ACC112 (cell line): ENCODE measurements around the gene SEH1L.
A peak's percentile ranks its signal among the peaks of the same experiment; 100 is the strongest.

Experiments used
- H2AFZ ChIP-seq: fragments of 200-600 bp; sonication (generic); one replicate; pipeline ENCODE4 v1.6.0; 2017; ENCODE audit warnings: antibody characterized with exemption, low read length; ENCODE audit not compliant: unreplicated experiment
- H3K27ac ChIP-seq: fragments of 200-600 bp; sonication (generic); 2 replicates; pipeline ENCODE4 v1.5.1; 2014; ENCODE audit warnings: low read depth, mild to moderate bottlenecking, antibody characterized with exemption, low read length, moderate library complexity
- H3K27me3 ChIP-seq: fragments of 200-600 bp; sonication (generic); 2 replicates; pipeline ENCODE4 v1.6.1; 2014; ENCODE audit warnings: mild to moderate bottlenecking, antibody characterized with exemption, low read length, moderate library complexity, mixed read lengths; ENCODE audit not compliant: insufficient read depth
- H3K36me3 ChIP-seq: fragments of 200-600 bp; sonication (generic); 2 replicates; pipeline ENCODE4 v1.6.1; 2016; ENCODE audit warnings: mild to moderate bottlenecking, antibody characterized with exemption, low read length, moderate library complexity, mixed read lengths; ENCODE audit not compliant: insufficient read depth
- H3K4me1 ChIP-seq: fragments of 200-600 bp; sonication (generic); one replicate; pipeline ENCODE4 v1.6.1; 2016; ENCODE audit warnings: low read length, mixed read lengths; ENCODE audit not compliant: insufficient read depth, unreplicated experiment, control insufficient read depth
- H3K4me3 ChIP-seq: fragments of 200-600 bp; sonication (generic); 2 replicates; pipeline ENCODE4 v1.5.1; 2014; ENCODE audit warnings: mild to moderate bottlenecking, low read depth, low read length
- H3K79me2 ChIP-seq: fragments of 200-600 bp; sonication (generic); one replicate; pipeline ENCODE4 v1.6.0; 2016; ENCODE audit warnings: low read length; ENCODE audit not compliant: control insufficient read depth, unreplicated experiment, insufficient read depth

The SEH1L gene

DNA sequence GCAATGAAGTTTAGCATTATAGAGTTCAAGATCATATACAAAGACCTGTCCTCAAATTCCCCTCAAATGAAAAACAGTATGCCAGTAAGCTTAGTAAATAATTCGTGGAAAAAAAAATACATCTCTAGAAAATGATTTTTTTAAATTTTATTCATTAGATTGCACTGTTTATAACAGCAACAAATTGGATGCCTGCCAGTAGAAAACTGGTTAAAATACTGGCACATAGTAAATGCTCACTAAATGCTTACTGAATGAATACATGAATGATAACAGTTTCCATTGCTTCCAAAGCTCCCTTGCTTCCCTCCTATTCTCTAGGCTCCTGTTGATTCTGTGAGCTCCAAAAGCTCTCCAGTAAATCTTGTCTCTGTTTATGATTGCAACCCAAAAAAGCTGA, 25.5 kb upstream of the SEH1L start:
- Histone ChIP-seq H3K36me3 (no peaks in the 10 kb centered on the region), H3K79me2 (no peaks in the 10 kb centered on the region), H2AFZ (no peak overlapping the region), H3K27ac (no peak overlapping the region), H3K4me1 (no peaks in the 10 kb centered on the region), H3K27me3 (no peaks in the 10 kb centered on the region), H3K4me3 (no peak overlapping the region)

DNA sequence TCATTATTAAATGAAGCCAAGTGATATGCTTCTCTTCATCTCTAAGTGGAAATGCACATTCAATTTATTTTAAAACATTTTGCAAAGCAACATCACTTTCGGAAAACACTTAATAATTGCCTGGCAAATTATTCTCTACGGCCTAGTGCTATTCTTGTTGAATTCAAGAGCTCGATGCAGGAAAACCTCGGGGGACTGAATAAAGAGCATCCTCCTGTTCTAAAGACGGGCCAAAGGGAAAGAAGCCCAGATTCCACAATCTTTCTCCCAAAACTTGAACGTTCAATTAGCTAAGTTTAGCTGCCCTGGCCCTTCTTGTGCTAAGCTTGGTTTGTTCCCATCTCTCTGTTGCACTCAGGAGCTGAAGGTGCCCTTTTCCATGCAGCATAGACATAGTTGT, 23.2 kb upstream of the SEH1L start:
- no peak overlapping the region for H3K4me3 ChIP-seq
- no peaks in the 10 kb centered on the region for H3K27me3 ChIP-seq
- H3K4me1 ChIP-seq, result no peaks in the 10 kb centered on the region
- no peak overlapping the region for H3K27ac ChIP-seq
- no peaks in the 10 kb centered on the region for H3K79me2 ChIP-seq
- no peaks in the 10 kb centered on the region for H3K36me3 ChIP-seq
- no peak overlapping the region for H2AFZ ChIP-seq

DNA sequence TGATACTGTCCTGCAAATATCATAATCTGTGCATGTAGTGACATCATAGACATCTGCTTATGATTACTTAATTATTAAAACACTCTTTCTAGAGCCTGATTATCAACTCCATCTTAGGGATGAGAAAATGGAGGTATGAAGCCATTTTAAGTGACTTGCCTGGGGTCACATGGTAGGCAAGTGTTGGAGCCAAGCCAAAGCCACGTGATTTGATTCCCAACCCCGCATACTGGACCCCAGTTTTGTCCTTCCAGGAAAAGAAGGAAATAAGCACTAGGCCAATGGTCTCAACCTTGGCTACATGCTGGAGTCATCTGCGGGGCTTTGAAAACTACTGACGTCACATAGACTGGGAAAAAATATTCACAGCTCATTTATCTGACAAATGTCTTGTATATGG, 19.6 kb upstream of the SEH1L start:
- Histone ChIP-seq H3K4me3 (no peak overlapping the region), H3K79me2 (no peaks in the 10 kb centered on the region), H3K27ac (no peak overlapping the region), H3K4me1 (no peaks in the 10 kb centered on the region), H2AFZ (no peak overlapping the region), H3K27me3 (no peaks in the 10 kb centered on the region), H3K36me3 (no peaks in the 10 kb centered on the region)

DNA sequence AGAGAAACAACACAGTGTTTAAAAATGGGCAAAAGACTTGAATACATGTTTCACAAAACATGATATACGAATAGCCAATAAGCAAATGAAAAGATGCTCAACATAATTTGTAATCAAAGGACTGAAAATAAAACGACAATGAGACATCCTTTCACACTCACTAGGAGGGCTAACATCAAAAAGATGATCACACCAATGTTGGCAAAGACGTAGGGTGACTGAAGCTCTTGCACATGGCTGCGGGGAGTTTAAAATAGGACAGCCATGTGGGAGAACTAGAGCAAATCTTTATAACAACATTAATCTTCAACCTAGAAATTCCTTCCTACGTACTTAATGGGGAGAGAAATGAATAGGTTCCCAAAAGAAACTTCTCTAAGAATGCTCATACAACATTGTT, 19.2 kb upstream of the SEH1L start:
- Histone ChIP-seq H3K27ac (no peak overlapping the region), H3K36me3 (no peaks in the 10 kb centered on the region), H3K4me1 (no peaks in the 10 kb centered on the region), H2AFZ (no peak overlapping the region), H3K27me3 (no peaks in the 10 kb centered on the region), H3K4me3 (no peak overlapping the region), H3K79me2 (no peaks in the 10 kb centered on the region)

DNA sequence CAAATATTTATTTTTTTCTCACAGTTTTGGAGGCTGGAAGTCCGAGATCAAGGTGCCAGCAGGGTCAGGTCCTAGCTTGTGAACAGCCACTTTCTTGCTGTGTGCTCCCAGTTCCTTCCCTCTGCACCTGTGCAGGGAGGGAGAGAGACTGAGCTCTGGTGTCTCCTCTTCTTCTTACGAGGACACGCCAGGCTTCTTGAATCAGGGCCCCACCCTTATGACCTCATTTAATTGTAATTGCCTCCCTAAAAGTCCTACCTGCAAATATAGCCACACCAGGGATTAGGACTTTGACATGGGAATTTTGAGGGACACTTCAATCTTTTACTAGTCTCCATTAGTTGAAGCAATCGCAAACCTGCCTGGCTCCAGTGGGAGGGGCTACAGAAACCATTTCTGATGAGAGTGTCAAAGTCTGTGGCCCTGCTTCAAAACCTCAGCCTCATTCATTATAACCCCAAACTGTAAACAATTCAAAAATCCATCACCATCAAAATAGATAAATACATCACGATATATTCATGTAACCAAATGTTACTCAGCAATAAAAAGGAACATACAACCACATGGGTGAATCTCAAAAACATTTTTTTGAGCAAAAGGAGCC, 18.2 kb upstream of the SEH1L start:
- H3K36me3 ChIP-seq, result no peaks in the 10 kb centered on the region
- H2AFZ ChIP-seq, result no peak overlapping the region
- H3K4me3 ChIP-seq, result no peak overlapping the region
- no peak overlapping the region for H3K27ac ChIP-seq
- H3K79me2 ChIP-seq, result no peaks in the 10 kb centered on the region
- no peaks in the 10 kb centered on the region for H3K4me1 ChIP-seq
- no peaks in the 10 kb centered on the region for H3K27me3 ChIP-seq

DNA sequence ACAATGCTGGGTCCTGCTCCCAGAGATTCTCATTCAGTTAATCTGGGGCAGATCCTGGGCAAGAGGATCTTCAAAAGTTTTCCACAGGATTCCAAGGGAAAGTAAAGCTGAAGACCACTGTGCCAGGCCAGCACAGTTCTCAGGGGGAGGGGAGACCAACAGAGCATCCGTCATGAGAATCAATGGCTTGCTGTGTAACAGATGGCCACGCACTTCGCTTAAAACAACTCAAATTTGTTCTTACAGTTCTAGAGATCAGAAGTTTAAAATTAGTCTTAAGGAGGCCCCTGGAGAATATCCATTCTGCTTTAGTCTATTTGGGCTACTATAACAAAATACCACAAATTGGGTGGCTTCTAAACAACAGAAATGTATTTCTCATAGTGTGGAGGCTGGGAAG, 17.4 kb upstream of the SEH1L start:
- H3K27me3 ChIP-seq, result no peaks in the 10 kb centered on the region
- no peak overlapping the region for H2AFZ ChIP-seq
- no peak overlapping the region for H3K4me3 ChIP-seq
- H3K79me2 ChIP-seq, result no peaks in the 10 kb centered on the region
- H3K36me3 ChIP-seq, result no peaks in the 10 kb centered on the region
- H3K4me1 ChIP-seq, result no peaks in the 10 kb centered on the region
- no peak overlapping the region for H3K27ac ChIP-seq

DNA sequence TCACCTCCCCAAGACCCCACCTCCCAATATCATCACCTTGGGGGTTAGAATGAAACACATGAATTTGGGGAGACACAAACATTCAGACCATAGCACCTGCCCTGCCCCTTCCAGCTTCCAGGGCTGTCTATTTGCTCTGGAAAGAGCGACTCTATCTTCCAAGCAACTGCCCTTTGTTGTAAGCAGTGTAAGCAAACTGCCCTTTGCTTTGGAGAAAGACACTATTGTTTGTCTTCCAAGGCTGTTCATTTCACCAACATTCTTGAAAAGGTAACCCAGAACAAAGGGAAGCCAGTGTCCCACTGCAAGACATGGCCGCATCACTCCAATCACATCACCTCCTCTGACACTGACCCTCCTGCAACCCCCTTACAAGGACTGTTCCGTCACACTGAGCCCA, 16.9 kb upstream of the SEH1L start:
- no peak overlapping the region for H2AFZ ChIP-seq
- no peaks in the 10 kb centered on the region for H3K4me1 ChIP-seq
- H3K79me2 ChIP-seq, result no peaks in the 10 kb centered on the region
- H3K36me3 ChIP-seq, result no peaks in the 10 kb centered on the region
- no peak overlapping the region for H3K27ac ChIP-seq
- no peaks in the 10 kb centered on the region for H3K27me3 ChIP-seq
- no peak overlapping the region for H3K4me3 ChIP-seq

DNA sequence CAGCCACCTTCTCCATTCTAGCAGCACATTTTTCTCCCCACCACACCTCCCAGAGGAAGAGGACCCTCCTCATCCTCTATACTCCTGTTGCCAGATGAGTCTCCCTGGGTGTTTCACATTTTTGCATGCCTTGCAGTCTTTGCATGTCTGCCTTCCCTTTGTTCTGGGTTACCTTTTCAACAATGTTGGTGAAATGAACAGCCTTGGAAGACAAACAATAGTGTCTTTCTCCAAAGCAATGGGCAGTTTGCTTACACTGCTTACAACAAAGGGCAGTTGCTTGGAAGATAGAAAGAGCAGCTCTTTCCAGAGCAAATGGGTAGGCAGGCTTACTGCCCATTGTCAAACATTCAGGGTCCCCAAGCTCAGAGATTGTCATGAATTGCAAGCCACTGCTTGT, 14.5 kb upstream of the SEH1L start:
- no peak overlapping the region for H2AFZ ChIP-seq
- no peak overlapping the region for H3K27ac ChIP-seq
- no peaks in the 10 kb centered on the region for H3K79me2 ChIP-seq
- H3K36me3 ChIP-seq, result no peaks in the 10 kb centered on the region
- H3K27me3 ChIP-seq, result no peaks in the 10 kb centered on the region
- H3K4me3 ChIP-seq, result no peak overlapping the region
- H3K4me1 ChIP-seq, result no peaks in the 10 kb centered on the region

DNA sequence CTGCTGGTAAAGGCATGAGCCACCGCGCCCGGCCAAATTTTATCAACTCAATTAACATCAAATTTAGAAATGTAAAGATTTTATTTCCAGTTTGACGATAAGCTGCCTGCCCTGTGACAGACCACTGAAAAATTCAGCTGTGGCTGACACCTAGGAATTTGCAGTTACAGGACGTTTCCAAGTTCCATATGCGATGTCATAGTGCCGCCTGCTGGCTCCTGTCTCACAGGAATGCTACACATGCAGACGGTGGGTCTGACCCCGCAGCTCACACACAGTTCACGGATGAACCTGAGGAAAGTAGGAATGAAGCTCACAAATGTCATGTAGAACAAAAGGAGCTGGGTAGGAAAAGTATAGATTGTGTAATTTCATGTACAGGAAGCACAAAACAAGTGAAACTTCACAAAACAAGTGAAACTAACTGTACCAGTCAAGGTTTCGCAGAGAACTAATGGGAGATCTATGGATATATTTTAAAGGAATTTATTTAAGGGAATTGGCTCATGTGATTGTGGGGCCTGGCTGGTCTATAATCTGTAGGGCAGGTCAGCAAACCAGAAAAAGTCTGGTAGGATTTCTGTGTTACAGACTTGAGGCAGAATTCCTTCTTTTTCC, 13.2 kb upstream of the SEH1L start:
- Histone ChIP-seq H2AFZ (peak overlapping the region; percentile 41), H3K4me1 (no peaks in the 10 kb centered on the region), H3K79me2 (no peaks in the 10 kb centered on the region), H3K27me3 (no peaks in the 10 kb centered on the region), H3K36me3 (no peaks in the 10 kb centered on the region), H3K27ac (no peak overlapping the region), H3K4me3 (0 out of 2 replicates have a peak overlapping the region, but pooled peaks have one; percentile 10)

DNA sequence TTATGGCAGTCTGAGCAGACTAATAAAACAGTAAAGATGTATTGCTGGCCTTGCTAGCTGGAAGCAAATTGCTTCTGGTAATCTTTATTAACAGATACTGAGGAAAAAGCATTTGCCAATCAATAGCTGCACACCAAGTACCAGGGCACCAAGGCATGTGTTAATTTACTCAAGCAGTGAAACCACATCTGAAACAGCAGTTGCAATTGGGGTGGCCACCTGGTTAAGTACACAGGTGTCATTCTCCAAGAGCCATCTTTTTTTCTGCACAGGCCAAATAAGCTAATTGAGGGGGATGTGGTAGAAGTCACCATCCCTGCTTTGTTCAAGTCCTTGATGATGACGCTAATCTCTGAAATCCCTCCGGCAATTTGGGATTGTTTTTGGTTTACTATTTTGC, 8.6 kb upstream of the SEH1L start:
- Histone ChIP-seq H3K4me1 (no peaks in the 10 kb centered on the region), H3K27me3 (no peaks in the 10 kb centered on the region), H2AFZ (no peak overlapping the region), H3K36me3 (no peaks in the 10 kb centered on the region), H3K79me2 (no peaks in the 10 kb centered on the region), H3K27ac (no peak overlapping the region), H3K4me3 (no peak overlapping the region)

DNA sequence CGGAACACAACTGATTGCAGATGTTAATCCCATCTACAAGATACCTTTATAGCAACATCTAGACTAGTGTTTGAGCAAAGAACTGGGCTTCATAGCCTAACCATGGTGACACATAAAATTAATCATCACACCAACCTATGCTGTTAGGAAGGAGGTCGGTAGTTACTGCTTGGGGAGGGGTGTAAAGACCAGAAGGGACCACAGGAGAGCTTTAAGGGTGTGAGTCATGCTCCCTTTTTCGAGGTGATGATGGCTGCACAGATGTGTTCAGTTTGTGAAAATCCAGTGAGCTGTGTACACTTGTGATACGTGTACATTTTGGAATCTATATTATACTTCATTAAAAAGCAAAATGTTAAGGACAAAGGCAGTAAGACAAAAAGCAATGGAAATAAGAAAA, 4.6 kb upstream of the SEH1L start:
- H3K79me2 ChIP-seq, result peaks cover 9% of the 10 kb centered on the region
- H3K36me3 ChIP-seq, result no peaks in the 10 kb centered on the region
- no peak overlapping the region for H3K4me3 ChIP-seq
- H3K27me3 ChIP-seq, result no peaks in the 10 kb centered on the region
- H2AFZ ChIP-seq, result no peak overlapping the region
- H3K4me1 ChIP-seq, result peaks cover 18% of the 10 kb centered on the region
- H3K27ac ChIP-seq, result no peak overlapping the region
